Measurements from ENCODE around the gene PTDSS2.

The PTDSS2 gene

GRCh38 chr11:471468-472145 is 21.5 kb downstream of the PTDSS2 start:
- DNase-seq: no peak

GRCh38 chr11:472272-472671 is 22.2 kb downstream of the PTDSS2 start:
- DNase-seq: no peak

- DNase-seq: no peak
These were observed 22.7 kb downstream of the PTDSS2 start for GRCh38 chr11:472816-473215.

GRCh38 chr11:473415-473814 is 23.3 kb downstream of the PTDSS2 start:
- DNase-seq: no peak

GRCh38 chr11:473962-474785 is 24.1 kb downstream of the PTDSS2 start:
- no peak for DNase-seq

GRCh38 chr11:474914-475506 is 24.9 kb downstream of the PTDSS2 start:
- no peak for DNase-seq

GRCh38 chr11:475941-476340 is 25.9 kb downstream of the PTDSS2 start:
- no peak for DNase-seq

- no peak for DNase-seq
These were observed 26.3 kb downstream of the PTDSS2 start for GRCh38 chr11:476416-476815.

- DNase-seq: no peak
These were observed 27.1 kb downstream of the PTDSS2 start for GRCh38 chr11:477052-477715.

- DNase-seq: no peak
These were observed 29.2 kb downstream of the PTDSS2 start for GRCh38 chr11:479311-479710.

GRCh38 chr11:484616-485015 is 34.5 kb downstream of the PTDSS2 start:
- DNase-seq: no peak

GRCh38 chr11:486189-486588 is 36.1 kb downstream of the PTDSS2 start:
- DNase-seq: no peak

GRCh38 chr11:487571-488021 is 37.5 kb downstream of the PTDSS2 start:
- no peak for DNase-seq

GRCh38 chr11:488062-488461 is 38.0 kb downstream of the PTDSS2 start:
- DNase-seq: no peak

- DNase-seq: no peak
These were observed 38.5 kb downstream of the PTDSS2 start for GRCh38 chr11:488579-488978.

GRCh38 chr11:488992-489391 is 38.9 kb downstream of the PTDSS2 start:
- no peak for DNase-seq

GRCh38 chr11:489610-490185 is 39.6 kb downstream of the PTDSS2 start:
- no peak for DNase-seq

GRCh38 chr11:490186-490929 is 40.3 kb downstream of the PTDSS2 start:
- DNase-seq: no peak

- no peak for DNase-seq
These were observed 40.8 kb downstream of the PTDSS2 start for GRCh38 chr11:490930-491260.

- DNase-seq: no peak
These were observed 41.3 kb downstream of the PTDSS2 start for GRCh38 chr11:491358-491757.

- DNase-seq: no peak
These were observed 42.5 kb downstream of the PTDSS2 start for GRCh38 chr11:492427-493226.
